HepG2 (cell line): ENCODE results near the gene PPP6R2. TPM values are rescaled to one million over a fixed set of nuclear protein-coding genes. Genes with fewer than 3 reads are reported as not detected.

Experiments
- ATAC-seq: fragments of 200-7000 bp; cut with Tn5 transposase; 3 replicates; pipeline ENCODE4 v1.9.1; 2020; ENCODE audit warnings: mild to moderate bottlenecking, moderate library complexity
- BruUV-seq: library from RNA; stranded (reverse); fragments of 400-500 nt; replicated peaks from 2 replicates; lab custom pipeline; 2021; lab: Mats Ljungman, UMichigan
- CTCF ChIA-PET: fragments of 300-600 bp; formaldehyde crosslinking; extraction: SDS; loops from one replicate; lab custom pipeline; 2021; ENCODE audit warnings: low total read pairs, inconsistent platforms, low intra/inter-chr PET ratio; lab: Yijun Ruan, JAX
- POLR2A ChIA-PET: fragments of 350-600 bp; sonication (Branson Sonifier 250); formaldehyde crosslinking; loops from one replicate; lab custom pipeline; 2020; ENCODE audit warnings: antibody characterized with exemption, inconsistent platforms; lab: Yijun Ruan, JAX
- DNase-seq: peaks from one replicate; pipeline ENCODE4 v3.0.0-alpha.2; 2015; ENCODE audit warnings: low spot score
- FAIRE-seq: peaks from 3 replicates; lab custom pipeline; 2011; peaks lifted over from hg19 to GRCh38; lab: Jason Lieb, UNC
- H2AFZ ChIP-seq: one replicate; pipeline ENCODE4 v1.6.1; 2011; ENCODE audit warnings: low read length, inconsistent platforms
- H3K27ac ChIP-seq: fragments of 300-600 bp; 3 replicates; pipeline ENCODE4 v1.8.0; 2011; ENCODE audit warnings: mixed run types, mild to moderate bottlenecking, mixed read lengths, low read length, inconsistent platforms; ENCODE audit not compliant: insufficient read depth; ENCODE audit errors: extremely low read length
- H3K27me3 ChIP-seq, 2 experiments: fragments of 200-600 bp in 1 of 2; 2 replicates in 1 of 2; 3 replicates in 1 of 2; pipeline versions ENCODE4 v1.6.0 to v1.8.0; 2011; ENCODE audit warnings: low read length in 2 of 2, mild to moderate bottlenecking in 2 of 2, moderate library complexity in 2 of 2, inconsistent platforms in 1 of 2; ENCODE audit not compliant: insufficient read depth in 2 of 2, control insufficient read depth in 1 of 2
- H3K36me3 ChIP-seq, 2 experiments: fragments of 200-600 bp in 1 of 2; replicated peaks in 1 of 2; 2 replicates in 1 of 2; 3 replicates in 1 of 2; pipeline versions ENCODE4 v1.5.1 to v1.8.0; 2011; ENCODE audit warnings: low read length in 2 of 2, inconsistent platforms in 1 of 2; ENCODE audit not compliant: insufficient read depth in 2 of 2, control insufficient read depth in 1 of 2
- H3K4me1 ChIP-seq: 2 replicates; pipeline ENCODE4 v1.5.1; 2012; ENCODE audit warnings: low read length, inconsistent platforms; ENCODE audit not compliant: insufficient read depth
- H3K4me2 ChIP-seq: 2 replicates; pipeline ENCODE4 v1.6.0; 2011; ENCODE audit warnings: low read depth, low read length, inconsistent platforms
- H3K4me3 ChIP-seq, 3 experiments: fragments of 200-600 bp in 1 of 3; sonication (generic), shearing (Covaris generic) in 1 of 3; replicated peaks in 1 of 3; 2 replicates each; pipeline ENCODE4 v1.5.1; 2011 to 2016; ENCODE audit warnings: low read length in 3 of 3, inconsistent platforms in 2 of 3, low read depth in 2 of 3, mild to moderate bottlenecking in 2 of 3, control low read depth in 1 of 3, mixed read lengths in 1 of 3; ENCODE audit not compliant: insufficient read depth in 1 of 3
- H3K79me2 ChIP-seq: one replicate; pipeline ENCODE4 v1.6.1; 2011; ENCODE audit warnings: low read length, inconsistent platforms; ENCODE audit not compliant: insufficient read depth
- H3K9ac ChIP-seq: 2 replicates; pipeline ENCODE4 v1.6.0; 2011; ENCODE audit warnings: mild to moderate bottlenecking, low read depth, low read length, inconsistent platforms; ENCODE audit not compliant: insufficient read depth
- H3K9me3 ChIP-seq: 2 replicates; pipeline ENCODE4 v1.5.1; 2012; ENCODE audit warnings: mild to moderate bottlenecking, low read length
- H4K20me1 ChIP-seq: 2 replicates; pipeline ENCODE4 v1.6.0; 2011; ENCODE audit warnings: inconsistent platforms, mild to moderate bottlenecking, low read length, moderate library complexity; ENCODE audit not compliant: insufficient read depth
- AHDC1 ChIP-seq: sonication (generic); formaldehyde crosslinking; IDR thresholded peaks from 2 replicates; pipeline ENCODE4 v1.5.1; 2020; ENCODE audit warnings: mild to moderate bottlenecking, missing genetic modification reagents, borderline replicate concordance
- CCDC6 ChIP-seq: sonication (generic); formaldehyde crosslinking; IDR thresholded peaks from 2 replicates; pipeline ENCODE4 v1.8.1; 2022; ENCODE audit warnings: mild to moderate bottlenecking, missing genetic modification reagents, moderate library complexity
- DPF2 ChIP-seq: sonication (generic); formaldehyde crosslinking; IDR thresholded peaks from 2 replicates; pipeline ENCODE4 v1.4.0; 2020; ENCODE audit warnings: mild to moderate bottlenecking, low read depth, missing genetic modification reagents, borderline replicate concordance
- HDAC1 ChIP-seq: sonication (generic); formaldehyde crosslinking; IDR thresholded peaks from 2 replicates; pipeline ENCODE4 v1.5.1; 2020; ENCODE audit warnings: mild to moderate bottlenecking, missing genetic modification reagents
- HOMEZ ChIP-seq: IDR thresholded peaks from 2 replicates; pipeline ENCODE4 v1.6.1; 2016; ENCODE audit warnings: low read depth
- IRF1 ChIP-seq: sonication (generic); formaldehyde crosslinking; IDR thresholded peaks from 2 replicates; pipeline ENCODE4 v1.4.0; 2020; ENCODE audit warnings: low read depth, mild to moderate bottlenecking, missing genetic modification reagents
- IRF2 ChIP-seq: IDR thresholded peaks from 2 replicates; pipeline ENCODE4 v1.6.1; 2018; ENCODE audit warnings: missing genetic modification reagents, missing compliant biosample characterization
- NR2F1 ChIP-seq, 2 experiments: fragments of 450-650 bp in 1 of 2; formaldehyde crosslinking in 1 of 2; IDR thresholded peaks; 2 replicates each; pipeline versions ENCODE4 v1.5.0 to v1.6.1; 2016 to 2020; ENCODE audit warnings: mild to moderate bottlenecking in 1 of 2, missing compliant biosample characterization in 1 of 2, missing genetic modification reagents in 1 of 2, moderate library complexity in 1 of 2
- PAX8 ChIP-seq: sonication (generic); formaldehyde crosslinking; IDR thresholded peaks from 2 replicates; pipeline ENCODE4 v1.8.0; 2022; ENCODE audit warnings: mild to moderate bottlenecking, missing genetic modification reagents, borderline replicate concordance
- RORA ChIP-seq: sonication (generic); formaldehyde crosslinking; IDR thresholded peaks from 2 replicates; pipeline ENCODE4 v1.5.0; 2020; ENCODE audit warnings: mild to moderate bottlenecking, missing genetic modification reagents, moderate library complexity
- SP5 ChIP-seq: IDR thresholded peaks from 2 replicates; pipeline ENCODE4 v1.6.1; 2016; ENCODE audit warnings: low read depth, borderline replicate concordance
- ZBTB20 ChIP-seq: sonication (generic); formaldehyde crosslinking; IDR thresholded peaks from 2 replicates; pipeline ENCODE4 v1.8.1; 2023; ENCODE audit warnings: missing genetic modification reagents, low read depth, mild to moderate bottlenecking, borderline replicate concordance
- ZBTB7A ChIP-seq: sonication (generic); formaldehyde crosslinking; IDR thresholded peaks from 2 replicates; pipeline ENCODE4 v1.8.0; 2022; ENCODE audit warnings: mild to moderate bottlenecking, missing genetic modification reagents
- ZC3H13 ChIP-seq: sonication (generic); formaldehyde crosslinking; IDR thresholded peaks from 2 replicates; pipeline ENCODE4 v1.8.1; 2023; ENCODE audit warnings: mild to moderate bottlenecking, missing genetic modification reagents, moderate library complexity
- ZNF3 ChIP-seq: IDR thresholded peaks from 2 replicates; pipeline ENCODE4 v1.7.0; 2017; ENCODE audit warnings: inconsistent platforms
- WGBS: methylation state at CpG from one replicate; pipeline ENCODE4 v1.1.6; 2017; ENCODE audit warnings: low lambda C conversion rate; 5-methylcytosine and 5-hydroxymethylcytosine counted together
- in situ Hi-C: cut with HindIII; loops from 2 replicates; pipeline ENCODE4 v1.10.0; 2017; ENCODE audit warnings: low pct_unique_long_range_greater_than_20kb; ENCODE audit not compliant: extremely low pct_ligation_motif_present
- intact Hi-C: fragments of 100-400 bp; cut with micrococcal nuclease; formaldehyde crosslinking; loops from one replicate; pipeline ENCODE4 v1.10.0; 2022; ENCODE audit not compliant: unreplicated experiment
- polyA plus RNA-seq, 8 experiments: library from polyadenylated mRNA; depleted of rRNA in 3 of 8; stranded (reverse) in 7 of 8; unstranded in 1 of 8; fragments of >200 nt; fragmentation: Illumina TruSeq in 4 of 8; extraction: Trizol in 4 of 8; gene quantifications; 2 replicates each; pipeline versions ENCODE4 v1.2.1 to v1.2.3, GENCODE V29; 2011 to 2016; ENCODE audit warnings: low read depth in 4 of 8, missing spikeins in 1 of 8, mixed read lengths in 1 of 8; ENCODE audit not compliant: insufficient read depth in 1 of 8
- total RNA-seq, 5 experiments: library from RNA; depleted of rRNA; stranded (reverse); fragments of >200 nt; fragmentation: Illumina TruSeq; extraction: Trizol; gene quantifications; 2 replicates each; pipeline ENCODE4 v1.2.3, GENCODE V29; 2016; ENCODE audit warnings: low read depth in 1 of 5

Gene PPP6R2
- total and polyA plus RNA-seq, 2 of the 13 experiments (the other 11 are each of a cell fraction or from before 2014, with no cell fraction given) = 55.0 to 102 TPM

- TF ChIP-seq IRF2 (CRISPR knock-in tag) (no peak), HDAC1 (CRISPR knock-in tag) (no peak), IRF1 (CRISPR knock-in tag) (no peak), PAX8 (CRISPR knock-in tag) (no peak), SP5 (no peak), CCDC6 (CRISPR knock-in tag) (no peak), DPF2 (CRISPR knock-in tag) (no peak), AHDC1 (CRISPR knock-in tag) (no peak), ZBTB7A (no peak), NR2F1 (CRISPR knock-in tag; IDR thresholded peaks at IDR 0.05) (no peak), RORA (no peak), HOMEZ (CRISPR knock-in tag) (no peak), ZC3H13 (CRISPR knock-in tag) (no peak), ZBTB20 (no peak), ZNF3 (CRISPR knock-in tag) (no peak)
- FAIRE-seq = no peak
- BruUV-seq = no TSS peak
- CTCF ChIA-PET = no interaction called here
- Histone ChIP-seq H3K9ac (no peak overlapping the region), H3K4me2 (no peak overlapping the region), H3K27me3 (no peaks in the 10 kb centered on the region), H3K27ac (no peak overlapping the region), H3K9me3 (no peaks in the 10 kb centered on the region), H4K20me1 (no peaks in the 10 kb centered on the region), H3K36me3 (peaks cover 30 to 59% of the 10 kb centered on the region in 2 experiments; a peak in 4 of 5 replicates), H3K4me1 (no peaks in the 10 kb centered on the region), H3K79me2 (no peaks in the 10 kb centered on the region), H3K4me3 (no peak overlapping the region), H2AFZ (no peak overlapping the region)
- ATAC-seq = no peak
- DNase-seq = no peak
- POLR2A ChIA-PET = no interaction called here
- intact Hi-C loops = no loop called here
- 96% methylated on average over 14 of the region's 22 CpGs for WGBS
- in situ Hi-C loops = no loop called here
Measured at GRCh38 chr22:50459016-50459415, 115.9 kb downstream of the PPP6R2 start.
